ENCODE measurements around the gene VSIG4.
"Not testable (repeated sequence)": the region's sequence is repeated elsewhere in the genome, so short reads cannot be mapped to it uniquely, and the experiment has no call there.

The VSIG4 gene

GRCh38 chrX:66039944-66040343, at the start of gene VSIG4:
Gene VSIG4 (minus strand): TSS chrX:66040080. CDS start chrX:66039998, 82 bp downstream.
- DNase-seq (ENCODE audit: low spot score) = no peak

DNA sequence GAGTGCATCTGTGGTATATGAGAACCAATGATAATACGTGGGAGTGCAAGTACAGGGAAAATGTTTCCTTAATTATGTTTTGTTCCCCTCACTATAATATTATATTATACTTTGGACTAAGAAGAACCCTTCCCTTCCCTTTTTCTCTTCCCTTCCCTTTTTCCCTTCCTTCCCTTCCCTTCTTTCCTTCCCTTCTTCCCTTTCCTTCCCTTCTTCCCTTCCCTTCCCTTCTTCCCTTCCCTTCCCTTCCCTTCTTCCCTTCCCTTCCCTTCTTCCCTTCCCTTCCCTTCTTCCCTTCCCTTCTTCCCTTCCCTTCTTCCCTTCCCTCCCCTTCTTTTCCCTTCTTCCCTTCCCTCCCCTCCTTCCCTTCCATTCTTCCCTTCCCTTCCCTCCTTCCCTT, 36.9 kb upstream of the VSIG4 start:
- no peak for DNase-seq (ENCODE audit: low spot score)

DNA sequence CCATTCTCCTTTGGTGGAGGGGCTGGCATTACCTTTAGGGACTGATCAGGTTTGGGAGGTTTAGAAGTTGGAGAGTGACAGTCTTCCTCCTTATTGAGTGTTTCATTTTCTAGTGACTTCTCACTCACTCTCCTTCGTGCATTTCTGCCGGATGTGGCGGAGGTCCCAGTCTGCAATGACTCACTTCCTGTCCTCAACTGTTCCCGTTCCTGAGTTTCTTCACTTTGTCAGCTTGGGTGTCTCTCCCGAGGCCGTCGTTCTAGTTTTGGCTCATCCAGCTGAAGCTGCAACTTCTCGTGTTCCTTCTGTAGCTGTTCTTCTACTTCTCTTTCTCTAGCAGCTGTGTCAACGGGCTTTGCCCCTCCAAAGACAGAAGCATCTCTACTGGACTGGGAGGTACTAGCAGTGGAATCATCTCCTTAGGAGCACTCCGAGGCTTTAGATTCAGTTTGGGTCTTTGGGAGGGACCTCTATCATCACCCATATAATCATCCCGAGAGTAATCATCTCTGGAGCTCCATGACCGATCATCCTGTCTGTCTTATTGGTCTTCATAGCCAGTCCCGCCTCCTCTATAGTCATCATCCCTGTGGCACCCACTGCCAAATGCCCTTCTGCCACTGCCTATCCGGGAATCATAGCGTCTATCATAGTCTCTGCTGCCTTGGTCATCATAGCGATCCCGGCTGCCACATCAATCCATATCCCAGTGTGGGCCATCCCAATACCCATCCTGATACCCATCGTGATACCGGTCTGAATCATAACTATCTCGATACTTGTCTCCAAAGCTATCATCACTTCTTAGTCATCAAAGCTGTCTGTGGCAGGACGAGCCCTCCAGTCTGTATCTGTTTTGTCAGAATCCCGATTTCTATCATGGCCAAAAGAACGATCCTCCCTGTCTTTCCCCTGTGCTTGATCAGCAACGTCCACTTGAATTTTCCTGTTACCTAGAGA, 35.3 kb upstream of the VSIG4 start:
- no peak for DNase-seq (ENCODE audit: low spot score)

DNA sequence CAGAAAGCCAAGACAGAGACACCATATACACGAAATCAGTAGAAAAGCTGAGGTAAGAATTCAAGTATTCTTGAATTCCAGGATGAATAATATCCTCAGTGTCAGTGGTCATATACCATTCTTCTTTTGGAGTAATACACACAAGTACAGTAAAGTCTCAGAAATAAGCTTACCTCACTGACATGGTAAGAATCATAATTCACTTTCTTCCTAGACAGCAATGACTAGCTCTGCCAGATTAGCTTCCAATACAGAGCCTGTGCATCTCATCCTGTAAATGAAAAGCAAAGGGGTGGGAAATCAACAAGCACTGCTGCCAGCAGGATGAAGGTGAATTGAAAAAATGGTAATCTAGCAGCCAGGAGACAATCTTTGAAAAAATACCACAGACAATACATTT, 31.2 kb upstream of the VSIG4 start:
- no peak for DNase-seq (ENCODE audit: low spot score)

- no peak for DNase-seq (ENCODE audit: low spot score)
Measured at GRCh38 chrX:66064261-66064660, 24.4 kb upstream of the VSIG4 start.

- not testable (repeated sequence) for DNase-seq (ENCODE audit: low spot score)
Measured at GRCh38 chrX:66057019-66057418, 17.1 kb upstream of the VSIG4 start.

- DNase-seq (ENCODE audit: low spot score) = no peak
Measured at GRCh38 chrX:66054978-66055377, 15.1 kb upstream of the VSIG4 start.

DNA sequence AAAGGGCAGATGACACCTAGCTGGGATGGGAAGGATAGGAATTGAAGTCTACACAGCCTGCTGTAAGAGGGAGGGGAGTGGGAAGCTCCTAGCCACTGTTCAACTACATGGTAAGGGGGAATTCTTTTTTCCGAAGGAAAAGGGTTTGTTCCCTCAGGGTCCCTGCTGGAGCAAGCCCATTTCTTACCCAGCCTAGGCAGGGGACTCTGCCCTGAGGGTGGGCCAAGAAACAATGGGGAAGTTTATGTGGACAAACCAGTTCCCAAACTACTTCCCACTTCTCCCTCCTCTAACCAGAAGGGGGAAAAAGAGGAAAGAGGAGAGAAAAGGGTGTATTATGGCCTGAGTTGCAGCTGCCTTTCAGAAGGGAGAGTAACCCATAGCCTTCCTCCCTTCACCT, 13.5 kb upstream of the VSIG4 start:
- DNase-seq (ENCODE audit: low spot score) = no peak

DNA sequence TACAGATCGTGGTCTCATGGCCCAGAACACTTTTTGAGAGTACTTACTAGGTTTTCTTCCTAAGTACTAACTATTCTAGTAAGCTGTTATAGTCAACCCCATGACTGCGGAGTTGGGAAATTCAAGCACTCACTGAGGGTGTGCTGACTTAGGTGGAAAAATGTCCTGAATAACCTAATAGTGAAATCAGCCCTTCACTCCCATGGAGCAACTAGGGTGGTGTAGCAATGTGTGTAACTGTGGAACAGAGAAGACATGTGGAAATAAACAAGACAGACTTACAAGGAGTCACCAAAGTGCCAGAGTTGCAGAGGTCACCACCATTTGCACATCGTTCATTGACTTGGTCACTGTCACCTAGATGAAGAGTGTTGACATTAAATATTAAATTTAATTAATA, 12.1 kb upstream of the VSIG4 start:
- no peak for DNase-seq (ENCODE audit: low spot score)

DNA sequence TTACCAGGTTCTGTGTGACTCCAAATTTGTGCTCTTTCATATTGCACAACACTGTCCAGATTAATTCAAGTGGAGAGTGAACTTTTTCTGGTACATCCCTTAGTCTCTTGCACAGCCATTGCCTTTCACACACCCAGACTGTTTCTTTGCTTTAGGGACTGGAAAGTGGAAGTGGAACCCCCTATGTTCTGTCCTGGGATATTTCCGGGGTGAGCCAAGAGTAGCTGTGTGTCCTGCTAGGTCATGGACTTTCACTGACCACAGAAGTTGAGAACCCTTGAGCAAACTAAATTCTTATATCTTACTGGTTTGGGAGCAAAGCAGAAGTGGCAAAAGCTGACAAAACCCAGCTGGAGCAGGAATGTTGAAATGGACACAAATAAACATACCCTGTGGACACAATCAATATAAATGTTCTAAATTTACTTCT, 10.3 kb upstream of the VSIG4 start:
- DNase-seq (ENCODE audit: low spot score) = no peak

DNA sequence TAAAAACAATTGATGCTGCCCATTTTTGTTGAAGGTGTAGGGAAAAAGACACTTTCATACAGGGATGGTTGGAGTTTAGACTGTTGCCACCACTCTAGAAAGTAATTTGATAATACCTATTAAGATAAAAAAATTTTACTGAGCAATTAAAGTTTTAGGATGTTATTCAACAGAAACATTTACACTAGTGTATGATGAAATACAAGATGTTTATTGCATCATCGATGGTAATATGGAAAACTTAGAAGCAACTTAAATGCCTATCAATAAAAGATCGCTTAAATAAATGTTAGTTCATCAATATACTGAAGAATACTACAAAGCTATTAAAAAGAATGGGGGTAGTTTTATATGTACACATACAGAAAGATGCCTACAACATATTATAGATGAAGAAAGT, 9.2 kb upstream of the VSIG4 start:
- DNase-seq (ENCODE audit: low spot score) = no peak

DNA sequence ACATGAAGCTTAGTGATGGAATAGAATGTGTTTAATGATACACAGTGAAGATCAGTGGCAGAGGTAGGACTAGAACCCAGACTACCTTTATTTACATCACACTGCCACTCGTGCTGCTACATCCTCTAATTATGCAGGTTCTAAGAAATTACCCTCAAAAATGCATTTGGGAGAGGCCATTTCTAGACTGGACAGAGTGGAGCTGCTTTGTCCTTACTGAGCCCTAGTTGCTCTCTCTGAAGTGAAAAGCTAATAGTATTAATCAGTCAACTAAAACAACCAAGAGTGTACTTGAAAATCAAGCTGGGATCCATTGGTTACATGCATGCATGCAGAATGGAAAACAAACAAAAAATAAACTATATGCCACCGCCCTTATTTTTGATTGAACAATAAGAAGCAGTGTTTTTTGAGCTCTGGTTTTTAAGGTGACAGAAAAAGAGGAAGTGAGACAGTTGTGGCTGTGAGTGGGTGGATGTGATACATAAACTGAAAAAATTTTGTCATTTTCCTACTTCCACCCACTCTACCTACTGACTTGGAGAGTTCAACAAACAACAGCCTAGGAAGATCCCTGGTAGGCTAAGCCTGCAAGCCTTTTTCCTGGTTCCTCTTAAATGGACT, 6.8 kb upstream of the VSIG4 start:
- no peak for DNase-seq (ENCODE audit: low spot score)

GRCh38 chrX:66045894-66046293, 6.0 kb upstream of the VSIG4 start:
- DNase-seq (ENCODE audit: low spot score) = no peak

GRCh38 chrX:66043584-66043983, 3.7 kb upstream of the VSIG4 start:
- no peak for DNase-seq (ENCODE audit: low spot score)

GRCh38 chrX:66042307-66043077, 2.6 kb upstream of the VSIG4 start:
- no peak for DNase-seq (ENCODE audit: low spot score)

GRCh38 chrX:66038115-66038514, 1.8 kb downstream of the VSIG4 start:
- no peak for DNase-seq (ENCODE audit: low spot score)

- DNase-seq (ENCODE audit: low spot score) = no peak
Measured at GRCh38 chrX:66036231-66036630, 3.6 kb downstream of the VSIG4 start.

GRCh38 chrX:66035667-66036066, 4.2 kb downstream of the VSIG4 start:
- DNase-seq (ENCODE audit: low spot score) = no peak

- no peak for DNase-seq (ENCODE audit: low spot score)
Measured at GRCh38 chrX:66030505-66031317, 9.2 kb downstream of the VSIG4 start.

GRCh38 chrX:66028936-66029335, 10.9 kb downstream of the VSIG4 start:
- DNase-seq (ENCODE audit: low spot score) = no peak

DNA sequence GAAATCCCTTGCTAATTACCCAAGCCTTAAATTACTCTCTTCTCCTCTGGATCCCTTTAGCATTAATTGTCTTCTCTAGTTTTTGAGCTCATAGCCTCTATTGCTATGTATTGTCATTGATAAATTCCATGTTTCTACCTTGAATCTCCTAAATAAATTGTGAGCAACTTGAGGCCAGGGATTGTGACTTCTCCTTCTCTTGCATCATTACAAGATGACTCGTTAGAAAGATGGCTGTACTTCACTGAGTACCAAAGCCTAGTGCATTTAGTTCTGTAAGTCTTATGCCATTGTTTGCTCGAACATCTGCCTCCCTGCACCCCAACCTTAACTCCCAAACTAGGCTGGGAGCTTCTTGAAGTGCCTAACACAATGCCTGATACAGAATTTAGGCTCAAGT, 15.3 kb downstream of the VSIG4 start:
- DNase-seq (ENCODE audit: low spot score) = no peak

- no peak for DNase-seq (ENCODE audit: low spot score)
Measured at GRCh38 chrX:66024092-66024467, 15.8 kb downstream of the VSIG4 start.
